Mammary epithelial cell (primary cell): ENCODE data around the gene MAN2B2.

Experiments used
- EZH2 ChIP-seq: IDR thresholded peaks from 2 replicates; pipeline ENCODE4 v1.6.1; 2012; ENCODE audit warnings: low read length, inconsistent platforms, borderline replicate concordance
- TF ChIP-seq, protein P1 (sequence below), 2 donors: IDR thresholded peaks in 1 of 2; conservative IDR thresholded peaks in 1 of 2; 2 replicates each; pipeline ENCODE4 v1.5.1; 2011 to 2012; ENCODE audit warnings: inconsistent platforms in 2 of 2, low read length in 2 of 2, mild to moderate bottlenecking in 2 of 2, control low read depth in 1 of 2, low read depth in 1 of 2; ENCODE audit not compliant: insufficient read depth in 1 of 2; ENCODE audit errors: extremely low read depth in 1 of 2

DNA sequence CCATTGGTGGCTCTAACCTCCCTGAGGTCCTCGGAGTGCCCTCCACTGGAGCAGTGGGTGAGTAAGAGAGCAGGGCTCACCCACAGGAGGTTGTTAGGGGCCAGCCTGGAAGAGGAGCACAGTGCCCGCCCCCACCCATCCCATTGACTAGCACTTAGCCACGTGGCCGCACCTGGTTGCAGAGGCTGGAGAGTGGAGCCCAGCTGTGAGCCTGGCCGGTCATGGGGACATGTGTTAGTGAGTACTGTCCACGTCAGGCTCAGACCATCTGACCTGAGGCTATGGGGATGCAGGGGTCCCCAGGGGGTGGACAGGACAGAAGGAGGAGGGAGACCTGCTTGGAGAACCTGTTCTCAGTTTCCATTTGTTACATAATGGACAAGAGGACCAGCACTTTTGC is 1.4 kb upstream of the MAN2B2 start:
- TF ChIP-seq, protein P1, sequence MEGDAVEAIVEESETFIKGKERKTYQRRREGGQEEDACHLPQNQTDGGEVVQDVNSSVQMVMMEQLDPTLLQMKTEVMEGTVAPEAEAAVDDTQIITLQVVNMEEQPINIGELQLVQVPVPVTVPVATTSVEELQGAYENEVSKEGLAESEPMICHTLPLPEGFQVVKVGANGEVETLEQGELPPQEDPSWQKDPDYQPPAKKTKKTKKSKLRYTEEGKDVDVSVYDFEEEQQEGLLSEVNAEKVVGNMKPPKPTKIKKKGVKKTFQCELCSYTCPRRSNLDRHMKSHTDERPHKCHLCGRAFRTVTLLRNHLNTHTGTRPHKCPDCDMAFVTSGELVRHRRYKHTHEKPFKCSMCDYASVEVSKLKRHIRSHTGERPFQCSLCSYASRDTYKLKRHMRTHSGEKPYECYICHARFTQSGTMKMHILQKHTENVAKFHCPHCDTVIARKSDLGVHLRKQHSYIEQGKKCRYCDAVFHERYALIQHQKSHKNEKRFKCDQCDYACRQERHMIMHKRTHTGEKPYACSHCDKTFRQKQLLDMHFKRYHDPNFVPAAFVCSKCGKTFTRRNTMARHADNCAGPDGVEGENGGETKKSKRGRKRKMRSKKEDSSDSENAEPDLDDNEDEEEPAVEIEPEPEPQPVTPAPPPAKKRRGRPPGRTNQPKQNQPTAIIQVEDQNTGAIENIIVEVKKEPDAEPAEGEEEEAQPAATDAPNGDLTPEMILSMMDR (conservative IDR thresholded peaks at IDR 0.05 in 1 of 2, IDR thresholded peaks at IDR 0.05 in 1 of 2; ENCODE audit: extremely low read depth in 1 of 2, insufficient read depth in 1 of 2, low read depth in 1 of 2, low read length in 2 of 2): no peak
- TF ChIP-seq EZH2: no peak
